Liver (tissue), 9 donors: Measurements from ENCODE around the gene MYOM3. TPM values are rescaled to one million over a fixed set of nuclear protein-coding genes. Genes with fewer than 3 reads are reported as not detected.

Experiments
- DNase-seq: peaks from one replicate; pipeline ENCODE4 v3.0.0-alpha.2; 2017; ENCODE audit warnings: low spot score
- H3K27ac ChIP-seq, 2 donors: one replicate each; pipeline ENCODE4 v1.7.0; 2013; ENCODE audit warnings: inconsistent platforms in 2 of 2, low read length in 2 of 2, control low read depth in 1 of 2, low read depth in 1 of 2, mild to moderate bottlenecking in 1 of 2
- H3K27me3 ChIP-seq, 4 donors: one replicate each; pipeline versions ENCODE4 v1.6.1 to v1.7.0; 2013; ENCODE audit warnings: low read length in 3 of 4, inconsistent platforms in 1 of 4, mild to moderate bottlenecking in 1 of 4, moderate library complexity in 1 of 4; ENCODE audit not compliant: control insufficient read depth in 4 of 4, insufficient read depth in 4 of 4
- H3K36me3 ChIP-seq, 4 donors: one replicate each; pipeline versions ENCODE4 v1.6.1 to v1.7.0; 2013; ENCODE audit warnings: low read length in 3 of 4, mild to moderate bottlenecking in 3 of 4, low read depth in 1 of 4, moderate library complexity in 1 of 4; ENCODE audit not compliant: control insufficient read depth in 4 of 4, insufficient read depth in 3 of 4
- H3K4me1 ChIP-seq, 4 donors: one replicate each; pipeline versions ENCODE4 v1.6.1 to v1.7.0; 2013; ENCODE audit warnings: low read length in 3 of 4, mild to moderate bottlenecking in 3 of 4, moderate library complexity in 1 of 4; ENCODE audit not compliant: control insufficient read depth in 4 of 4, insufficient read depth in 4 of 4
- H3K4me3 ChIP-seq, 3 donors: one replicate each; pipeline versions ENCODE4 v1.6.1 to v1.7.0; 2013; ENCODE audit warnings: low read length in 3 of 3, control low read depth in 1 of 3, low read depth in 1 of 3, mild to moderate bottlenecking in 1 of 3
- H3K9ac ChIP-seq, 2 donors: one replicate each; pipeline ENCODE4 v1.7.0; 2013; ENCODE audit warnings: low read length in 2 of 2, mild to moderate bottlenecking in 2 of 2, moderate library complexity in 2 of 2, control low read depth in 1 of 2, low read depth in 1 of 2
- H3K9me3 ChIP-seq, 4 donors: one replicate each; pipeline versions ENCODE4 v1.6.1 to v1.7.0; 2013; ENCODE audit warnings: low read length in 3 of 4; ENCODE audit not compliant: control insufficient read depth in 4 of 4
- FOXA1 ChIP-seq: IDR thresholded peaks from 2 replicates; pipeline ENCODE4 v1.6.1; 2016; ENCODE audit warnings: antibody characterized with exemption
- FOXA2 ChIP-seq: IDR thresholded peaks from 2 replicates; pipeline ENCODE4 v1.6.1; 2016; ENCODE audit warnings: antibody characterized with exemption
- GABPA ChIP-seq, 2 donors: IDR thresholded peaks in 1 of 2; conservative IDR thresholded peaks in 1 of 2; 2 replicates each; pipeline ENCODE4 v1.6.1; 2016; ENCODE audit warnings: antibody characterized with exemption in 2 of 2, mild to moderate bottlenecking in 1 of 2, moderate library complexity in 1 of 2
- HNF4G ChIP-seq: IDR thresholded peaks from 2 replicates; pipeline ENCODE4 v1.6.1; 2016; ENCODE audit warnings: antibody characterized with exemption
- JUND ChIP-seq, 2 donors: IDR thresholded peaks; 2 replicates each; pipeline ENCODE4 v1.6.1; 2016; ENCODE audit warnings: antibody characterized with exemption in 2 of 2
- NR2F2 ChIP-seq: IDR thresholded peaks from 2 replicates; pipeline ENCODE4 v1.6.1; 2016; ENCODE audit warnings: antibody characterized with exemption
- RAD21 ChIP-seq, 2 donors: IDR thresholded peaks; 2 replicates each; pipeline ENCODE4 v1.6.1; 2016; ENCODE audit warnings: antibody characterized with exemption in 2 of 2, mild to moderate bottlenecking in 2 of 2
- RXRA ChIP-seq, 2 donors: IDR thresholded peaks; 2 replicates each; pipeline ENCODE4 v1.6.1; 2017 to 2018; ENCODE audit warnings: antibody characterized with exemption in 2 of 2, mild to moderate bottlenecking in 1 of 2
- SP1 ChIP-seq: IDR thresholded peaks from 2 replicates; pipeline ENCODE4 v1.6.1; 2018; ENCODE audit warnings: antibody characterized with exemption, mild to moderate bottlenecking
- TAF1 ChIP-seq: conservative IDR thresholded peaks from 2 replicates; pipeline ENCODE4 v1.6.1; 2016; ENCODE audit warnings: antibody characterized with exemption, mild to moderate bottlenecking
- YY1 ChIP-seq: IDR thresholded peaks from 2 replicates; pipeline ENCODE4 v1.6.1; 2016; ENCODE audit warnings: antibody characterized with exemption, mild to moderate bottlenecking
- WGBS: extraction: QIAGEN DNeasy Blood & Tissue Kit; methylation state at CpG from one replicate; pipeline ENCODE4 v1.1.7; 2013; 5-methylcytosine and 5-hydroxymethylcytosine counted together
- polyA plus RNA-seq, 2 donors: library from polyadenylated mRNA; stranded (reverse) in 1 of 2; unstranded in 1 of 2; fragments of 200-250 nt in 1 of 2; fragments of >200 nt in 1 of 2; fragmentation: Nextera tagmentation in 1 of 2; extraction: Ambion mirVana in 1 of 2; gene quantifications; one replicate each; pipeline versions ENCODE4 v1.2.1 to v1.2.3, GENCODE V29; 2013 to 2015
- total RNA-seq, 2 donors: library from RNA; depleted of rRNA; stranded (reverse); fragments of >200 nt; gene quantifications; one replicate each; pipeline ENCODE4 v1.2.3, GENCODE V29; 2014
- TF ChIP-seq, protein P1 (sequence below): IDR thresholded peaks from 2 replicates; pipeline ENCODE4 v1.6.1; 2016; ENCODE audit warnings: antibody characterized with exemption, mild to moderate bottlenecking
- TF ChIP-seq, protein P2 (sequence below): IDR thresholded peaks from 2 replicates; pipeline ENCODE4 v1.6.1; 2016; ENCODE audit warnings: antibody characterized with exemption
- TF ChIP-seq, protein P3 (sequence below): IDR thresholded peaks from 2 replicates; pipeline ENCODE4 v1.6.1; 2016; ENCODE audit warnings: antibody characterized with exemption
- TF ChIP-seq, protein P4 (sequence below): fragments of 150-350 bp; IDR thresholded peaks from 2 replicates; pipeline ENCODE4 v1.5.1; 2017; ENCODE audit warnings: improper control_type of control experiment, low read depth, low read length; ENCODE audit not compliant: missing input control
- donor health status: healthy.
- donor health status: healthy.
- donor health status: healthy.
- donor health status: healthy.
- donor health status: healthy.

MYOM3 gene
- total and polyA plus RNA-seq, 4 donors: 0.01 to 0.17 (median 0.05) TPM; not detected in 1

DNA sequence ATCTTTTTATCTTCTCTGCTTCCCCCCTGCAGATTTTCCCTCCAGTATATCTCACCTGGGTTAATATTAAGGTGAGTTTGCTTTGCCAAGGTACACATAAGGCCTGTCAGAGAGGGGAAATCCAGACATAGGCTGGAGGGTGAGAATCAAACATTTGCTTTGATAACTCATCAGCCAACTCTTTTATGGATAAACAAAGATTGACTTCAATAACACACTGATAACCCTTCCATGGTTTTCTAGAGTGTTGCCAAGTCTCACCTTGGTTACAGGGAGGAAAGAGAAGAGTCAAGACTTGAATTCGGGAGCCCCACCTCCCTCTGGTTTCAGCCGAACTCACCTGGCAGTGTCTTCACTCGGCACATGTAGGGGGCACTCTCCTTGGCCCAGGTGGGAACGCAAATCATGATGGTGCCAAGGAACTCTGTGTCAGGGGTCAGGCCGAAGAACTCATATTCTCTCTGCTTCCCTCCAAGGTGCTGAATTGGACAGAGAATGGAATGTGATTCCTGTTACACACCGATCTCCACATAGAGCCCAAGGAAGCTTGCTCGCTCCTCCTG is 15.9 kb upstream of the MYOM3 start:
- Histone ChIP-seq H3K4me3 (no peak overlapping the region), H3K9ac (no peak overlapping the region), H3K27ac (no peak overlapping the region), H3K9me3 (peaks cover 0 to 7% (median 0%) of the 10 kb centered on the region in 4 donors), H3K27me3 (no peaks in the 10 kb centered on the region), H3K4me1 (peaks cover 5 to 26% (median 17%) of the 10 kb centered on the region in 4 donors), H3K36me3 (peaks cover 0 to 3% (median 2%) of the 10 kb centered on the region in 4 donors)
- DNase-seq: no peak
- WGBS: 56% methylated on average over 7 of the region's 7 CpGs
- TF ChIP-seq, protein P1, sequence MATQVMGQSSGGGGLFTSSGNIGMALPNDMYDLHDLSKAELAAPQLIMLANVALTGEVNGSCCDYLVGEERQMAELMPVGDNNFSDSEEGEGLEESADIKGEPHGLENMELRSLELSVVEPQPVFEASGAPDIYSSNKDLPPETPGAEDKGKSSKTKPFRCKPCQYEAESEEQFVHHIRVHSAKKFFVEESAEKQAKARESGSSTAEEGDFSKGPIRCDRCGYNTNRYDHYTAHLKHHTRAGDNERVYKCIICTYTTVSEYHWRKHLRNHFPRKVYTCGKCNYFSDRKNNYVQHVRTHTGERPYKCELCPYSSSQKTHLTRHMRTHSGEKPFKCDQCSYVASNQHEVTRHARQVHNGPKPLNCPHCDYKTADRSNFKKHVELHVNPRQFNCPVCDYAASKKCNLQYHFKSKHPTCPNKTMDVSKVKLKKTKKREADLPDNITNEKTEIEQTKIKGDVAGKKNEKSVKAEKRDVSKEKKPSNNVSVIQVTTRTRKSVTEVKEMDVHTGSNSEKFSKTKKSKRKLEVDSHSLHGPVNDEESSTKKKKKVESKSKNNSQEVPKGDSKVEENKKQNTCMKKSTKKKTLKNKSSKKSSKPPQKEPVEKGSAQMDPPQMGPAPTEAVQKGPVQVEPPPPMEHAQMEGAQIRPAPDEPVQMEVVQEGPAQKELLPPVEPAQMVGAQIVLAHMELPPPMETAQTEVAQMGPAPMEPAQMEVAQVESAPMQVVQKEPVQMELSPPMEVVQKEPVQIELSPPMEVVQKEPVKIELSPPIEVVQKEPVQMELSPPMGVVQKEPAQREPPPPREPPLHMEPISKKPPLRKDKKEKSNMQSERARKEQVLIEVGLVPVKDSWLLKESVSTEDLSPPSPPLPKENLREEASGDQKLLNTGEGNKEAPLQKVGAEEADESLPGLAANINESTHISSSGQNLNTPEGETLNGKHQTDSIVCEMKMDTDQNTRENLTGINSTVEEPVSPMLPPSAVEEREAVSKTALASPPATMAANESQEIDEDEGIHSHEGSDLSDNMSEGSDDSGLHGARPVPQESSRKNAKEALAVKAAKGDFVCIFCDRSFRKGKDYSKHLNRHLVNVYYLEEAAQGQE: peak; percentile 63
- TF ChIP-seq JUND (IDR thresholded peaks at IDR 0.05) (peak in 1 of 2 donors; percentile 11), RAD21 (IDR thresholded peaks at IDR 0.05) (no peak), SP1 (no peak), RXRA (IDR thresholded peaks at IDR 0.05) (peak in 1 of 2 donors; percentile 32)

DNA sequence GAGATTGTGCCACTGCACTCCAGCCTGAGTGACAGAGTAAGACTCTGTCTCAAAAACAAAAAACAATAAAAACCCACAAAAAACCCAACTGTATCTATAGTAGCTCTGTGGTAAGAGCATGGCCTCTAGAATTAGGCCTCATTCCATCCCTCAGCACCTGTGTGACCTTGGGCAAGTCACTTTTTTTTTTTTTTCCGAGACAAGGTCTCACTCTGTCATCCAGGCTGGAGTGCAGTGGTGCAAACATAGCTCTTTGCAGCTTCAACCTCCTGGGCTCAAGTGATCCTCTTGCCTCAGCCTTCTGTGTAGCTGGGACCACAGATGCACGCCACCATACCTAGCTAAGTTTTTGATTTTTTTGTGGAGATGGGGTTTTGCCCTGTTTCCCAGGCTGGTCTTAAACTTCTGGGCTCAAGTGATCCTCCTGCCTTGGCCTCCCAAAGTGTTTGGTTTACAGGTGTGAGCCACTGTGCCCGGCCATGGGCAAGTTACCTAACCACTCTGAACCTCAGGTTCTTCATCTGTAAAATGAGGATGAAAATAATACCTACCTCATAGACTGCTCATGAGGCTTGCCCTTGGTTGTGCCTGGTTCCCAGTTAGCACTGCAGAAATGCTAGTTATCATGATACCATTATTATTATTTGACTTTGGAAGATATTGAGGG is 15.3 kb upstream of the MYOM3 start:
- no peak overlapping the region for H3K27ac ChIP-seq
- peaks cover 0 to 7% (median 0%) of the 10 kb centered on the region in 4 donors for H3K9me3 ChIP-seq
- TF ChIP-seq GABPA (IDR thresholded peaks at IDR 0.05 in 1 of 2, conservative IDR thresholded peaks at IDR 0.05 in 1 of 2) (no peak), HNF4G (no peak), NR2F2 (no peak), FOXA2 (no peak), TAF1 (no peak), YY1 (no peak), JUND (IDR thresholded peaks at IDR 0.05) (no peak), SP1 (no peak), FOXA1 (no peak)
- TF ChIP-seq, protein P2, sequence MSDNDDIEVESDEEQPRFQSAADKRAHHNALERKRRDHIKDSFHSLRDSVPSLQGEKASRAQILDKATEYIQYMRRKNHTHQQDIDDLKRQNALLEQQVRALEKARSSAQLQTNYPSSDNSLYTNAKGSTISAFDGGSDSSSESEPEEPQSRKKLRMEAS: no peak
- TF ChIP-seq, protein P1: no peak
- TF ChIP-seq, protein P3, sequence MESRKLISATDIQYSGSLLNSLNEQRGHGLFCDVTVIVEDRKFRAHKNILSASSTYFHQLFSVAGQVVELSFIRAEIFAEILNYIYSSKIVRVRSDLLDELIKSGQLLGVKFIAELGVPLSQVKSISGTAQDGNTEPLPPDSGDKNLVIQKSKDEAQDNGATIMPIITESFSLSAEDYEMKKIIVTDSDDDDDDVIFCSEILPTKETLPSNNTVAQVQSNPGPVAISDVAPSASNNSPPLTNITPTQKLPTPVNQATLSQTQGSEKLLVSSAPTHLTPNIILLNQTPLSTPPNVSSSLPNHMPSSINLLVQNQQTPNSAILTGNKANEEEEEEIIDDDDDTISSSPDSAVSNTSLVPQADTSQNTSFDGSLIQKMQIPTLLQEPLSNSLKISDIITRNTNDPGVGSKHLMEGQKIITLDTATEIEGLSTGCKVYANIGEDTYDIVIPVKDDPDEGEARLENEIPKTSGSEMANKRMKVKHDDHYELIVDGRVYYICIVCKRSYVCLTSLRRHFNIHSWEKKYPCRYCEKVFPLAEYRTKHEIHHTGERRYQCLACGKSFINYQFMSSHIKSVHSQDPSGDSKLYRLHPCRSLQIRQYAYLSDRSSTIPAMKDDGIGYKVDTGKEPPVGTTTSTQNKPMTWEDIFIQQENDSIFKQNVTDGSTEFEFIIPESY: no peak
- TF ChIP-seq, protein P4, sequence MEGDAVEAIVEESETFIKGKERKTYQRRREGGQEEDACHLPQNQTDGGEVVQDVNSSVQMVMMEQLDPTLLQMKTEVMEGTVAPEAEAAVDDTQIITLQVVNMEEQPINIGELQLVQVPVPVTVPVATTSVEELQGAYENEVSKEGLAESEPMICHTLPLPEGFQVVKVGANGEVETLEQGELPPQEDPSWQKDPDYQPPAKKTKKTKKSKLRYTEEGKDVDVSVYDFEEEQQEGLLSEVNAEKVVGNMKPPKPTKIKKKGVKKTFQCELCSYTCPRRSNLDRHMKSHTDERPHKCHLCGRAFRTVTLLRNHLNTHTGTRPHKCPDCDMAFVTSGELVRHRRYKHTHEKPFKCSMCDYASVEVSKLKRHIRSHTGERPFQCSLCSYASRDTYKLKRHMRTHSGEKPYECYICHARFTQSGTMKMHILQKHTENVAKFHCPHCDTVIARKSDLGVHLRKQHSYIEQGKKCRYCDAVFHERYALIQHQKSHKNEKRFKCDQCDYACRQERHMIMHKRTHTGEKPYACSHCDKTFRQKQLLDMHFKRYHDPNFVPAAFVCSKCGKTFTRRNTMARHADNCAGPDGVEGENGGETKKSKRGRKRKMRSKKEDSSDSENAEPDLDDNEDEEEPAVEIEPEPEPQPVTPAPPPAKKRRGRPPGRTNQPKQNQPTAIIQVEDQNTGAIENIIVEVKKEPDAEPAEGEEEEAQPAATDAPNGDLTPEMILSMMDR: no peak
- no peak for DNase-seq
- H3K9ac ChIP-seq: no peak overlapping the region
- 79% methylated on average over 3 of the region's 3 CpGs for WGBS
- H3K27me3 ChIP-seq: no peaks in the 10 kb centered on the region
- peaks cover 0 to 3% (median 0%) of the 10 kb centered on the region in 4 donors for H3K36me3 ChIP-seq
- H3K4me1 ChIP-seq: peaks cover 5 to 26% (median 17%) of the 10 kb centered on the region in 4 donors
- H3K4me3 ChIP-seq: no peak overlapping the region
